GM21576 (cell line): ENCODE data around the gene AUTS2.

ENCODE experiments used
- ATAC-seq: cut with Tn5 transposase; IDR thresholded peaks from one replicate; pipeline ENCODE4 v1.9.1; 2021; ENCODE audit warnings: mild to moderate bottlenecking, moderate library complexity; ENCODE audit not compliant: unreplicated experiment

AUTS2 gene

DNA sequence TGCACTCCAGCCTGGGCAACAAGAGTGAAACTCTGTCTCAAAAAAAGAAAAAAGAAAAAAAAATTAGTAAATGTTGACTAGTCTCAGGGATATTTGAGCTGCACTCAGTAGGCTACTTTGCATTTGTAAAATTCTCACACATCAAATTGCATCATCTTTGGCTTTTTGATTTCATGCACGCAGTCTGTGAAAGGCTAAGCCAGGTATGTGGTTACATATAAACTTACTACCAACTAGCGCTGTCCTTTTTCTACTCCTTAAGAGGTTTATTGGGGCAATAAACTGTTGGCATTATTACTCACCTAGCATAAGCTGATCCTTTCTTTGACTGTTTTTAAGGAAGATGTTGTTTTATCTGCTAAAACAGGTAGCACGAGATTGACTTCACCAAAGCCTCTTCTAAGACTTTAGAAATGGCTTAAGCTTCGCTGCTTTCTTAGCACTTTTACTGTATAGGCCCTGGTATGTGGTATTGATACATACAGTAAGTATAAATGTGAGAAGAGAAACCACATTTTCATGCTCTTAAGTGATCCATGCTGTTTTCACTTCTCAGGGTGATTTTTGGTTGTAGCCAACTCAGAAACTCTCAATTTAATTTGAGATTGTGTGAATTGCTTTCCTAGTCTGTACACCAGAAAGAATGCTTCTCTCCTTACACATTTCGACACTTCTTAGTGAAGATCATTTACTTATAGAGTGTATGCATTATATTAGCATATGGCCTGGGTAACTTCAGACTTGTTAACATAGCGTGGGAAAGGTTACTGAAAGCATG lies 323.9 kb downstream of the AUTS2 start:
- ATAC-seq = peak; percentile 71

- ATAC-seq = no peak
Measured at GRCh38 chr7:69927461-69927860, 329.2 kb downstream of the AUTS2 start.

GRCh38 chr7:69928621-69929020 lies 330.3 kb downstream of the AUTS2 start:
- ATAC-seq = no peak

- no peak for ATAC-seq
Measured at GRCh38 chr7:69929622-69930021, 331.3 kb downstream of the AUTS2 start.

DNA sequence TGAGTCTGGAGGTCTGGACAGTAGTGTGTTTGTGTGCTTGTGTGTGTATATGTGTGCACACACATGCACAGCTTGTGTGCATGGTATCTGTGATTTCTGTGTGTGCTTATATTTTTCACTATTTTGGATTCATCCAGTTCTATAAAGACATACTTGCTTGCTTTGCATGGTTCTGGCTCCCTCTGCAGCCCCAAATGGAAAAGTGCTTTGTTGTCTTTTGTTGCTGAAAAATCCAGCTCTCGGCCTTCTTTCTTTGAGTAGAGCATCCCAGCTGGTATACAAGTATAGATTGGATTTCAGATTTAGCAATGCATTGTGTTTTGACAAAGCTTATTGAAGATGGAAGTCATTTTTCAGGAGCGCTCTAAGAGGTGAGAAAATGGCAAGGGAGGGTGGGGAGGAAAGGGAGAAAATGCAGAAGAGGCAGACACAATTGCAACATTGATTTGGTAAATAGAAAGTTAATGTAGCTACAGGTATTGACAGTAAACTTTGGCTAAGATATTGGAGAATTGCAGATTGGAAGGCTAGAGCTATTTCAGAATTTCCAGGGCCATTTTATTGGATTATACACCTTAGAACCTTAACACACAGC lies 333.9 kb downstream of the AUTS2 start:
- no peak for ATAC-seq

GRCh38 chr7:69934144-69934903 lies 336.0 kb downstream of the AUTS2 start:
- ATAC-seq = no peak

DNA sequence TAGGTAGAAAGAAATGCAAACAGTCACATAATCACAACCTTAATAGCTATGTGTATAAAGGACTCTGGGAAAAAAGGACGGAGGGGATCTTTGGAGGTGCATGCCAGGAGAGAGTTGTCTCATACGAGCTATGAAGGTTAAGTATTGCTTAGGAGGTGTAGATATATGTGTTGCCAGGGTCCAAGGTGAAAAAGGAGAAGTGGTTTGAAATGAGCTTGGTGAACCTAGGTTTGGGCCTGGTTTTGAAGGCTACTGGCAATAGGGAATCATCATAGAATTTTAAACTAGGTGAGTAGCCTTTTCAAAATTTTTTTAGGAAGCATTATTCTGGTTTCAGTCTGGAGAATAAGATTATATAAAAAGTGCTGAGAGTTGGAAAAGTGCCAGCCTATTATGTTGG lies 336.8 kb downstream of the AUTS2 start:
- ATAC-seq = no peak

DNA sequence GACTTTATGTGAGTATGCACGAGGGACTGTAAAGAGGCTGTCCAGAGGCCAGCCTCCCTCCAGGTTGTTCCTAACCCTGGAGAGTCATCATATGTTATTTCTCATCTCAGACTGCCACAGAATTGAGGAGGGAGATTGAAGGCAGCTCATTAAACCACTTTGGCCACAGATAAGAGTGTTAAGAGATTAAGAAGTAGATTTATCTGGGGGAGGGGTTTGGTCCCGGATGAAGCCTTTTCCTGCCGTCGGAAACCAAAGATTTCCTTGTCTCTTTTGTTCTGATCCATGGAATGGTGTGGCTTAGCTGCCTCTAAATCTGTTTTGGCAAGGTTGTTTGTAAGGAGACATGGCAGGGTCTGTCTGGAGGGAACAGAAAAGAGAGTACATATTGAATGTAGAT lies 338.8 kb downstream of the AUTS2 start:
- ATAC-seq = no peak

DNA sequence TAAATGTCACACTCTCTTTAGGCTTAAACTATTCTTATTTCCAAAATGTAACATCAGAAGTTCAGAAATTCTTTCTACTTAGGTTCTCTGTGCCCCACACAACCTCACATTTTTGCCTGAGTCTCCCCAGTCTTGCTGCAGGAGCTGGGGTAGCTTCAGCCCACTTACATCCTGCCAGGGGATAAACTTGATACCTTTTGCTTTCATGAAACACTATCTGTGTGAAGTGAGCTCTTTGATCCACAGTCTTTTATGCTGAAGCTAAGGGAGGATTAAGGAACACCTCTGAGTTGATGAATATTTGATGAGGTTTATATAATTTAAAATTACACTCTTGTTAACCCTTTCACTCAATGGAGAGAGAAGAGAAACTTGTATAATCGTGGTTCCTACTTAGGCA lies 341.0 kb downstream of the AUTS2 start:
- no peak for ATAC-seq

GRCh38 chr7:69941077-69941651 lies 342.9 kb downstream of the AUTS2 start:
- no peak for ATAC-seq

- ATAC-seq = no peak
Measured at GRCh38 chr7:69942573-69942972, 344.3 kb downstream of the AUTS2 start.

DNA sequence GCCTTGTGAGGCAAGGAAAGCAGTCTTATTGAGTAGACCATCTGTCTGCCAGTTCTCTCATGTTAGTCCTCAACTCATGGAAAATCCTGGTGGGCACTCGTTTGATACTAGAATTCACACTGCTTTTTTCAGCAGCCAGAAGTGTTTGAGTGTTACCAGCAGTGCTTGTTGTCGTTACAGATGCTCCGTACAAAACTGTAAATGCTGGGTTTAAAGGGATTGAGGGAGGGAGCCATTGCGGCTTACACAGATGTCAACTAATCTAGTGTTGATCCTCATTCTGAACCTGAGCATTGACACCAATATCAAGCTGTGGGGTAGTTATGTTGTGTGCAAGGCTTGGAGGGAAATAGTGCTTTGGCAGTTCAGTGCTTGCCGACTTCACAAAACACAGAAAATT lies 348.6 kb downstream of the AUTS2 start:
- ATAC-seq = no peak

- ATAC-seq = no peak
Measured at GRCh38 chr7:69947998-69948397, 349.7 kb downstream of the AUTS2 start.

- no peak for ATAC-seq
Measured at GRCh38 chr7:69949122-69949521, 350.8 kb downstream of the AUTS2 start.

- no peak for ATAC-seq
Measured at GRCh38 chr7:69951458-69951857, 353.2 kb downstream of the AUTS2 start.

DNA sequence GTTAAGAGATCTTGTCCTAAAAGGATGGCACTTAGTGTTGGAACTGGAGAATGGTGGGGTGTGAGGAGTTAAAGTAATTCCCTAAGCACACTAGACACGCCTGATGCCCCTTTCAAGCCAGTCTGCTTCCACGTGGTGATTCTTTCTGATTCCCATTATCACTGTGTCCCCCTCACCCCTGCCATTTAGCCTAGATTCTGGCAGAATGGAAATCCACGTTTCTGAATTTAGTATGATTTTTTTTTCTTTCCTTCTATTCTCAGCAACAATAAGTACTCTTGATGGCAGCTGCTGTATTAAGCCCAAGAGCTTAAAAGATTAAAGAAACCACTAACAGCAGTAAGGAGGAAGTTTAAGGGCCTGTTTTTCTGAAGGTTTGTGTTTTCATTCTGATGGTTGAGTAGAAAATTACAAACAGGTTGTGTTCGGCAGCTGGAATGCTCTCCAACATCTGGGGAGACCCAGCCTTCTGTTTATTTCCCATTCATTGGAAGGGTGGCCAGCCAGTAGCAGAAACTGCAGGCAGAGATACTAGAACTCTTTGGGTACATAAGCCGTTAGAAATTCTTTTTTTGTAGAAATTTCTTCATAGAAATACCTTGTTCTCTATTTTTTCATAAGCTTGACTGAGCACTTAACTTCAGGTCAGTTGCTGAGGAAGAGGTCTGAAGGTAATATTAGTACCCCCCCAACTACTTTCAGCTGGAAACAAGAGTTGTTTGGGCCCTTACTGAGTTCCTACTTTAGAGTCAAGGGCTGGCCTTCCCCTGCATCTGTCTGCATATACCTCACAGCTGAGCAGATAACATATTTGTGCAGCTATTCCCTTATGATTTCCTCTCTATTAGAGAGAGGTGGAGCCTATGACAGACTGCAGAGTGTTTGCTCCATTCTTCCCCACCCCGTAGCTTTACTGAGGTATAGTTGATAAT lies 355.1 kb downstream of the AUTS2 start:
- ATAC-seq = peak; percentile 64

DNA sequence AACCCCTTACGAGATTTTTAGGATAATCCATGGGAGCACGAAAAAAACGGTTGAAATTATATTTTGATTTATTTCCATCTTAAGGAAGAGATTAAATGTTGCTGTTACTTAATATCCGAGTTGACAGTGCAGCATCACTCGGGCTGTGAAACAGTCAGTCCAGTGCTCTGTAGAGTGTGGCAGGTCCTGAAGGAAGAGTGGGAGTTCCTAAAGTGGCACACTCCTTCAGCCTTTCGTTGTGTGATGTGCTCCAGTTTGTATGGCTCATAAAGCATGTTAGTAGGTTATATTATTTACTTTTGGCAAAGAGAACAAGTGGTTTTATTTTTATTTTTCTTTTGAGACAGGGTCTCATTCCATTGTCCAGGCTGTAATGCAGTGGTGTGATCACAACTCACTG lies 358.3 kb downstream of the AUTS2 start:
- no peak for ATAC-seq

DNA sequence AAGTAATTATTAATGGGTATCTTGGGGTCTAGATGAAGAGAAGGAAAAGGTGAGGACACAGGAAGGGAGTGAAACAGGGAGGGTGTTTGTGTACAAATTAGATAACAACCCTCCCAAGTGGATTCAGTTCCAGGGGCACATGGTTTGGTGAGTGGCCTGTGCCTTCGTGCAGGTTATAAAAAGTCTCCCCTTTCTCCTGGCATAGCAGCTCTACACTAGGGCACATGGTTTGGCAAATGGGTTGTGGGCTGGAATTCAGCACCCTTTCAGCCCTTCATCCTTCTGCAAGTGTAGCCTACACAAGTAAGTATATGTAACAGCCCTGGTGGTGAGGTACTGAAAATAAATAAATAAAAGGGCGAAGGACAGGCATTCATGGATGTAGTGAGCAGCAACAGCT lies 359.4 kb downstream of the AUTS2 start:
- ATAC-seq = no peak

DNA sequence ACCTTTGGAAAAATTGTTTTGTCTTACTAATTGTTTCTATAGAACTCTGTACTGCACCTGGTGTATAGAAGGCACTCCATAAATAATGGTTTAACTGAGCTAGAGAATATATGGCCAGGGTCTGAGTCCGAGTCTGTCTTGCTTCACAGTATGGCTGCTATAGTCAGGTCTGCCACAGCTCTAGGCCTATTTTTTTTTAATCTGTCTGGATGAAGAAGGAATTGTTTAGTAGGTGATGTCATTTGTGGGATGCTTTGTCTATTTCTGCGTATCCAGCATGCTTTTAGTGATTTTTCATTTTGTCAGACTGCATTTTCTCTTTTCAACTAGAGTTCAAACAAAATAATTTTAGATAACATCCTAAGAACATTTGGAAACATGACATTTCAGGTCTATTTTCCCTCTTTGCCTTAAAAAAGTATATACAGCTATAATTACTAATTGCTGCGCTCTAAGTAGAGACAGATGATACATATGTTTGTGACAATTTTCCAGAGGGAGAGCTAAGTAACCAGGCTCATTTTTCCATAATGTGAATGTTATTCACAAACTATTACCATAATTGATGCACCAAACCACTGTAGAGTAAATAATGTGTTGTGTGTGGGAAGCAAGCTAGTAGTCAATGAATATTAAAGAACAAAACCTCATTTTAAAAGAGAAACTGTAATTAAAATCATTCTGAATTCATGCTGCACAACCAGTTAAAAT lies 361.7 kb downstream of the AUTS2 start:
- no peak for ATAC-seq

GRCh38 chr7:69961436-69961835 lies 363.2 kb downstream of the AUTS2 start:
- no peak for ATAC-seq
